Vagina (tissue), 2 donors: ENCODE results near the gene REV3L. TPM values are rescaled to one million over a fixed set of nuclear protein-coding genes. Genes with fewer than 3 reads are reported as not detected.

Source experiments
- DNase-seq, 2 donors: peaks; one replicate each; pipeline ENCODE4 v3.0.0-alpha.2; 2017; ENCODE audit errors: extremely low spot score in 2 of 2
- H3K27ac ChIP-seq: fragments of 200-600 bp; sonication (generic); one replicate; pipeline ENCODE4 v1.5.1; 2019
- H3K27me3 ChIP-seq: fragments of 200-600 bp; sonication (generic); one replicate; pipeline ENCODE4 v1.5.1; 2019
- H3K36me3 ChIP-seq, 2 donors: fragments of 200-600 bp; sonication (generic); one replicate each; pipeline ENCODE4 v1.5.1; 2017 to 2019
- H3K4me1 ChIP-seq: fragments of 200-600 bp; sonication (generic); one replicate; pipeline ENCODE4 v1.5.1; 2019
- H3K4me3 ChIP-seq, 2 donors: fragments of 200-600 bp; sonication (generic); 1 replicate in 1 of 2; 2 replicates in 1 of 2; pipeline ENCODE4 v1.5.1; 2016 to 2019
- H3K9me3 ChIP-seq: fragments of 200-600 bp; sonication (generic); one replicate; pipeline ENCODE4 v1.5.1; 2019
- CTCF ChIP-seq, 3 experiments: fragments of 450-650 bp in 2 of 3; fragments of 200-600 bp in 1 of 3; sonication (generic) in 1 of 3; IDR thresholded peaks; one replicate each; pipeline ENCODE4 v1.5.1; 2017 to 2019; ENCODE audit warnings: antibody characterized with exemption in 3 of 3, mild to moderate bottlenecking in 2 of 3, moderate library complexity in 2 of 3
- POLR2A ChIP-seq, 2 donors: fragments of 450-650 bp; IDR thresholded peaks; one replicate each; pipeline ENCODE4 v1.6.1; 2017; ENCODE audit warnings: antibody characterized with exemption in 2 of 2, mild to moderate bottlenecking in 2 of 2, moderate library complexity in 2 of 2
- POLR2AphosphoS5 ChIP-seq, 2 donors: sonication (generic); formaldehyde crosslinking; IDR thresholded peaks; one replicate each; pipeline ENCODE4 v1.9.0; 2017; ENCODE audit warnings: antibody characterized with exemption in 2 of 2, mild to moderate bottlenecking in 2 of 2, low read depth in 1 of 2; ENCODE audit not compliant: insufficient read depth in 1 of 2
- intact Hi-C: fragments of 100-400 bp; cut with DNase I; formaldehyde crosslinking; loops from one replicate; pipeline ENCODE4 v1.15.1; 2023
- total RNA-seq: library from RNA; depleted of rRNA; stranded (reverse); fragments of >200 nt; gene quantifications from one replicate; pipeline ENCODE4 v1.2.3, GENCODE V29; 2016

Gene REV3L
- total RNA-seq, 1 donor from 2014 or later = 33.9 TPM

- no peak for DNase-seq
- H3K27ac ChIP-seq = no peak overlapping the region
- peaks cover 0 to 22% of the 10 kb centered on the region in 2 donors for H3K36me3 ChIP-seq
- TF ChIP-seq POLR2AphosphoS5 (IDR thresholded peaks at IDR 0.05; ENCODE audit: insufficient read depth in 1 of 2, low read depth in 1 of 2) = no peak
- no peak for TF ChIP-seq POLR2A (IDR thresholded peaks at IDR 0.05)
- no peak for TF ChIP-seq CTCF (IDR thresholded peaks at IDR 0.05)
- H3K27me3 ChIP-seq = no peaks in the 10 kb centered on the region
- peaks cover 4% of the 10 kb centered on the region for H3K4me1 ChIP-seq
- intact Hi-C loops = no loop called here
- no peak overlapping the region for H3K4me3 ChIP-seq
- no peaks in the 10 kb centered on the region for H3K9me3 ChIP-seq
Observed at GRCh38 chr6:111411046-111411445, 72.0 kb downstream of the REV3L start.

GRCh38 chr6:111410371-111410770, 72.6 kb downstream of the REV3L start:
- TF ChIP-seq POLR2AphosphoS5 (IDR thresholded peaks at IDR 0.05; ENCODE audit: insufficient read depth in 1 of 2, low read depth in 1 of 2) (no peak), POLR2A (IDR thresholded peaks at IDR 0.05) (no peak), CTCF (IDR thresholded peaks at IDR 0.05) (no peak)
- Histone ChIP-seq H3K27me3 (no peaks in the 10 kb centered on the region), H3K4me1 (peaks cover 4% of the 10 kb centered on the region), H3K9me3 (no peaks in the 10 kb centered on the region), H3K36me3 (peaks cover 0 to 22% of the 10 kb centered on the region in 2 donors), H3K4me3 (no peak overlapping the region), H3K27ac (no peak overlapping the region)
- no peak for DNase-seq
- intact Hi-C loops = no loop called here

GRCh38 chr6:111409430-111409829, 73.6 kb downstream of the REV3L start:
- peaks cover 4% of the 10 kb centered on the region for H3K4me1 ChIP-seq
- no peak overlapping the region for H3K4me3 ChIP-seq
- no peak overlapping the region for H3K27ac ChIP-seq
- H3K27me3 ChIP-seq = no peaks in the 10 kb centered on the region
- intact Hi-C loops = no loop called here
- no peak for DNase-seq
- no peaks in the 10 kb centered on the region for H3K9me3 ChIP-seq
- TF ChIP-seq POLR2AphosphoS5 (IDR thresholded peaks at IDR 0.05; ENCODE audit: insufficient read depth in 1 of 2, low read depth in 1 of 2) (no peak), POLR2A (IDR thresholded peaks at IDR 0.05) (no peak), CTCF (IDR thresholded peaks at IDR 0.05) (no peak)
- peaks cover 0 to 23% of the 10 kb centered on the region in 2 donors for H3K36me3 ChIP-seq

GRCh38 chr6:111407686-111408085, 75.3 kb downstream of the REV3L start:
- Histone ChIP-seq H3K27me3 (no peaks in the 10 kb centered on the region), H3K27ac (no peak overlapping the region), H3K4me3 (no peak overlapping the region), H3K9me3 (no peaks in the 10 kb centered on the region), H3K36me3 (peaks cover 0 to 39% of the 10 kb centered on the region in 2 donors), H3K4me1 (peaks cover 4% of the 10 kb centered on the region)
- TF ChIP-seq CTCF (IDR thresholded peaks at IDR 0.05) = no peak
- no peak for TF ChIP-seq POLR2AphosphoS5 (IDR thresholded peaks at IDR 0.05; ENCODE audit: insufficient read depth in 1 of 2, low read depth in 1 of 2)
- no peak for TF ChIP-seq POLR2A (IDR thresholded peaks at IDR 0.05)
- DNase-seq = no peak
- intact Hi-C loops = no loop called here

GRCh38 chr6:111406200-111406721, 76.8 kb downstream of the REV3L start:
- Histone ChIP-seq H3K4me3 (no peak overlapping the region), H3K4me1 (peaks cover 4% of the 10 kb centered on the region), H3K36me3 (peaks cover 0 to 39% of the 10 kb centered on the region in 2 donors), H3K27me3 (no peaks in the 10 kb centered on the region), H3K9me3 (no peaks in the 10 kb centered on the region), H3K27ac (no peak overlapping the region)
- TF ChIP-seq POLR2AphosphoS5 (IDR thresholded peaks at IDR 0.05; ENCODE audit: insufficient read depth in 1 of 2, low read depth in 1 of 2) = no peak
- intact Hi-C loops = no loop called here
- DNase-seq = no peak
